ENCODE measurements around the gene CCDC3. TPM values are rescaled to one million over a fixed set of nuclear protein-coding genes. Genes with fewer than 3 reads are reported as not detected.

CCDC3 gene
- total RNA-seq, 6 experiments from 2014 or later: 3.6 to 10.2 (median 5.8) TPM

DNA sequence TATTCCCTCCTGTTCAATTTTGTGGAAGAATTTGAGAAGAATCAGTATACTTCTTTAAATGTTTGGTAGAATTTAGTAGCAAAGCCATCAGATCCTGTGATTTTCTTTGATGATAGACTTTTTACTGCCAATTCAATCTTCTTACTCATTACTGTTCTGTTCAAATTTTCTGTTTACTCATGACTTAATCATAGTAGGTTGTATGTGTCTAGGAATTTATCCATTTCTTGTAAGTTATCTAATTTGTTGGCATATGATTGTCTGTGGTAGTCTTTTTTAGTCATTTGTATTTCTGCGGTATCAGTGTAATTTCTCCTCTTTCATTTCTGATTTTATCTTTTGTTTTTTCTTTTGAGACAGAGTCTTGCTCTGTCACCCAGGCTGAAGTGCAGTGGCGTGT lies 87.4 kb downstream of the CCDC3 start:
- intact Hi-C loops (cut with DNase I): no loop called here
- Histone ChIP-seq H3K36me3 (no peaks in the 10 kb centered on the region), H3K27ac (no peak overlapping the region), H3K9me3 (no peaks in the 10 kb centered on the region), H3K4me3 (no peak overlapping the region), H3K27me3 (no peaks in the 10 kb centered on the region), H3K4me1 (no peaks in the 10 kb centered on the region)
- 78% methylated on average over 2 of the region's 2 CpGs for WGBS (ENCODE audit: insufficient coverage, low coverage, low lambda C conversion rate, missing lambda C conversion rate)
- DNase-seq: no peak
- ATAC-seq: no peak
- TF ChIP-seq CTCF (IDR thresholded peaks at IDR 0.05) (no peak), POLR2A (IDR thresholded peaks at IDR 0.05) (no peak)

- DNase-seq: no peak
- no peaks in the 10 kb centered on the region for H3K27me3 ChIP-seq
- no peak for TF ChIP-seq POLR2A (IDR thresholded peaks at IDR 0.05)
- 62% methylated on average over 3 of the region's 3 CpGs for WGBS (ENCODE audit: insufficient coverage, low coverage, low lambda C conversion rate, missing lambda C conversion rate)
- no peak overlapping the region for H3K4me3 ChIP-seq
- intact Hi-C loops (cut with DNase I): no loop called here
- H3K27ac ChIP-seq: no peak overlapping the region
- no peaks in the 10 kb centered on the region for H3K36me3 ChIP-seq
- no peak for ATAC-seq
- H3K4me1 ChIP-seq: no peaks in the 10 kb centered on the region
- no peaks in the 10 kb centered on the region for H3K9me3 ChIP-seq
Measured at GRCh38 chr10:12911795-12912194, 89.7 kb downstream of the CCDC3 start.

GRCh38 chr10:12910835-12911234 lies 90.7 kb downstream of the CCDC3 start:
- ATAC-seq: no peak
- Histone ChIP-seq H3K4me1 (no peaks in the 10 kb centered on the region), H3K9me3 (no peaks in the 10 kb centered on the region), H3K36me3 (no peaks in the 10 kb centered on the region), H3K4me3 (no peak overlapping the region), H3K27ac (no peak overlapping the region), H3K27me3 (no peaks in the 10 kb centered on the region)
- DNase-seq: no peak
- intact Hi-C loops (cut with DNase I): no loop called here
- 66% methylated on average over 4 of the region's 4 CpGs for WGBS (ENCODE audit: insufficient coverage, low coverage, low lambda C conversion rate, missing lambda C conversion rate)
- no peak for TF ChIP-seq POLR2A (IDR thresholded peaks at IDR 0.05)
- no peak for TF ChIP-seq CTCF (IDR thresholded peaks at IDR 0.05)

DNA sequence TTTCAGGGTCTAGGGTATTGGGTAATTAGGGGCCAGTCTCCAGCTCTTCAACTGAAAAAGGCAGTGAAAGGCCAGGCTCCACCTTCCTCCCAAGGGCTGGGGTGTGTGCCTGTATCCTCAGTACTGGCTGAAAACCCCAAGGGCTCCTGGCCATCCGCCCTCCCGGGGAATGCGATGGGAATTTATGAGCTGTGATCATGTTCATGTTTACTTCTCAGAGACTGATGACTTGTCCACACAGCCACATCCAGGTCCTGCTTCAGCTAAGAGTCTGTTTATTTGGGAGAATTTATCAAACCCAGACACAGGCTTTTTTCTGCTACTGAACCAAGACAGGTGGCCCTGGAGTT lies 91.7 kb downstream of the CCDC3 start:
- Histone ChIP-seq H3K27me3 (no peaks in the 10 kb centered on the region), H3K4me1 (no peaks in the 10 kb centered on the region), H3K4me3 (no peak overlapping the region), H3K27ac (no peak overlapping the region), H3K9me3 (no peaks in the 10 kb centered on the region), H3K36me3 (no peaks in the 10 kb centered on the region)
- DNase-seq (peak in 1 of 3 donors; percentile 15), ATAC-seq (peak in 1 of 4 donors; percentile 16)
- 69% methylated on average over 3 of the region's 3 CpGs for WGBS (ENCODE audit: insufficient coverage, low coverage, low lambda C conversion rate, missing lambda C conversion rate)
- no peak for TF ChIP-seq CTCF (IDR thresholded peaks at IDR 0.05)
- TF ChIP-seq POLR2A (IDR thresholded peaks at IDR 0.05): no peak
- intact Hi-C loops (cut with DNase I): no loop called here

DNA sequence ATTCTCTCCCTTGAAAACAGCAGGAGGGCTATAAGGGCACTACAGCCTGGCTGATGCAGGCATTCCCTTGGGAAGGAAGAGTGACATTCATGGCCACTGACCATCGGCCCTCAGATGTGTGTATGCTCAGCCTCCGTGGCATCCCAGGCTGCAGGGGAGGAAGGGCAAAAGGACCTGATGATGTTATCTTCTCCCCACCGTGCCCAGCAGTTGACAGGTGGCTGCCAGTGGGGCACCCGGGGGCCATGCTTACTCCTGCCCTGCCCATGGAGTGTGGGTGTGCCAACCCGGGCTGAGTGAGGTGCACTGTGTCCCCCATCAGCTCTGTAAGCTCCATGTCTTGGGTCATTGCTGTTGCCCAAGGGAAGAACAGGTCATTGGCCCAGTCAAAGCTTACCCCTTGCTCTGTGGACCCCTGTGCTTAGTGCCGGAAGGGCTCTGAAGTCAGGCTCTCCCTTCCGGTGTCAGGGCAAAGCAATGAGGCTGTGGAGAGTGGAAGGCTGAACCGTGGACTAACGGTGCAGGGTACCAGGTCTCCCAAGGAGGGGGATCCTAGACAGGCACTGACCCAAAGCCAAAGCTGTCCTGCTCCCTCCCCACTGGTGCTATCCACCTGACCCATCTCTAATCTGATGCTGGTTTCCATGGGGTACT lies 92.2 kb downstream of the CCDC3 start:
- Histone ChIP-seq H3K9me3 (no peaks in the 10 kb centered on the region), H3K4me1 (no peaks in the 10 kb centered on the region), H3K36me3 (no peaks in the 10 kb centered on the region), H3K27me3 (no peaks in the 10 kb centered on the region), H3K27ac (no peak overlapping the region), H3K4me3 (no peak overlapping the region)
- intact Hi-C loops (cut with DNase I): no loop called here
- no peak for TF ChIP-seq CTCF (IDR thresholded peaks at IDR 0.05)
- TF ChIP-seq POLR2A (IDR thresholded peaks at IDR 0.05): no peak
- peak in 1 of 4 donors; percentile 30 for ATAC-seq
- 100% methylated on average over 1 of the region's 9 CpGs for whole genome bisulfite sequencing (ENCODE audit: insufficient coverage, low coverage, low lambda C conversion rate, missing lambda C conversion rate)
- no peak for DNase-seq

All from right lobe of liver (tissue), 6 donors.